NCI-H69 (cell line): Measurements from ENCODE around the gene SLC7A14.

Source experiments
- DNase-seq: peaks from one replicate; lab custom pipeline; 2025; lab: John Stamatoyannopoulos, UW

The SLC7A14 gene

GRCh38 chr3:170470063-170471016 is 115.5 kb downstream of the SLC7A14 start:
- DNase-seq = peak; percentile 97

- DNase-seq = peak; percentile 99
Measured at GRCh38 chr3:170469151-170470062, 116.5 kb downstream of the SLC7A14 start.

- peak; percentile 98 for DNase-seq
Measured at GRCh38 chr3:170467571-170468147, 118.2 kb downstream of the SLC7A14 start.

- peak; percentile 99 for DNase-seq
Measured at GRCh38 chr3:170467007-170467406, 118.9 kb downstream of the SLC7A14 start.

- DNase-seq = peak; percentile 53
Measured at GRCh38 chr3:170465955-170466354, 119.9 kb downstream of the SLC7A14 start.

GRCh38 chr3:170463011-170463410 is 122.9 kb downstream of the SLC7A14 start:
- DNase-seq = no peak

- no peak for DNase-seq
Measured at GRCh38 chr3:170458285-170458684, 127.6 kb downstream of the SLC7A14 start.

GRCh38 chr3:170454509-170454908 is 131.4 kb downstream of the SLC7A14 start:
- DNase-seq = no peak

- DNase-seq = no peak
Measured at GRCh38 chr3:170450039-170450438, 135.8 kb downstream of the SLC7A14 start.

GRCh38 chr3:170448584-170448983 is 137.3 kb downstream of the SLC7A14 start:
- DNase-seq = no peak

GRCh38 chr3:170443457-170443856 is 142.4 kb downstream of the SLC7A14 start:
- DNase-seq = no peak

- DNase-seq = no peak
Measured at GRCh38 chr3:170442947-170443346, 142.9 kb downstream of the SLC7A14 start.

- DNase-seq = no peak
Measured at GRCh38 chr3:170441412-170441811, 144.5 kb downstream of the SLC7A14 start.

GRCh38 chr3:170440344-170440743 is 145.5 kb downstream of the SLC7A14 start:
- DNase-seq = no peak

- DNase-seq = no peak
Measured at GRCh38 chr3:170438836-170439235, 147.0 kb downstream of the SLC7A14 start.

- DNase-seq = no peak
Measured at GRCh38 chr3:170437696-170438407, 148.0 kb downstream of the SLC7A14 start.

- DNase-seq = no peak
Measured at GRCh38 chr3:170437176-170437575, 148.7 kb downstream of the SLC7A14 start.

GRCh38 chr3:170436697-170437096 is 149.2 kb downstream of the SLC7A14 start:
- DNase-seq = no peak

- no peak for DNase-seq
Measured at GRCh38 chr3:170432416-170432815, 153.5 kb downstream of the SLC7A14 start.

GRCh38 chr3:170431054-170431453 is 154.8 kb downstream of the SLC7A14 start:
- DNase-seq = no peak

- peak; percentile 56 for DNase-seq
Measured at GRCh38 chr3:170429050-170429449, 156.8 kb downstream of the SLC7A14 start.

- DNase-seq = no peak
Measured at GRCh38 chr3:170428095-170428494, 157.8 kb downstream of the SLC7A14 start.
